NCI-H2107 (cell line): Measurements from ENCODE around the gene HSF5.

Source experiments
- DNase-seq: peaks from one replicate; lab custom pipeline; 2025; lab: John Stamatoyannopoulos, UW

The HSF5 gene

DNA sequence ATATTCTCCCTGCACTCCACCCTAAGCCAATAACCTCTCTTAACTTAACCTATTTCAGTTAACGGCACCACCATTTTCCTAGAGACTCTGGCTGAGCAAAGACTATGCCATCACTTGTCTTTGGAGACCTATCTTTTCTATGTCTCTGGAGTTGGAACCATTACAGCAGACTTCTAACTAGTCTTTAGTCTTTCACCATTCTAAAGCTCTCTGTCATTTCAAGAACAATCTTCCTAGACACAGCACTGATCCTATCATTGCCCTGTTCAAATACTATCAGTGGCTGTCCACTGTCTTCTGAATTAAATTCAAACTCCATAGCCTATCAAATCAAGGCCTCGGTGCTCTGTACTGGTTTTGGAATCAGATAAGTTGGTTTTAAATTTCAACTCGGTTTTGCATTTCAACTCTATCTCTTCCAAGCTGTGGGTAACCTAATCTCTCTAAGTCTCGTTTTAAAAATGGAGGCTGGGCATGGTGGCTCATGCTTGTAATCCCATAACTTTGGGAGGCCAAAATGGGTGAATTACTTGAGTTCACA, 102.8 kb downstream of the HSF5 start:
- no peak for DNase-seq

- no peak for DNase-seq
Measured at GRCh38 chr17:58384897-58385296, 103.3 kb downstream of the HSF5 start.

GRCh38 chr17:58383892-58384462, 104.2 kb downstream of the HSF5 start:
- no peak for DNase-seq

DNA sequence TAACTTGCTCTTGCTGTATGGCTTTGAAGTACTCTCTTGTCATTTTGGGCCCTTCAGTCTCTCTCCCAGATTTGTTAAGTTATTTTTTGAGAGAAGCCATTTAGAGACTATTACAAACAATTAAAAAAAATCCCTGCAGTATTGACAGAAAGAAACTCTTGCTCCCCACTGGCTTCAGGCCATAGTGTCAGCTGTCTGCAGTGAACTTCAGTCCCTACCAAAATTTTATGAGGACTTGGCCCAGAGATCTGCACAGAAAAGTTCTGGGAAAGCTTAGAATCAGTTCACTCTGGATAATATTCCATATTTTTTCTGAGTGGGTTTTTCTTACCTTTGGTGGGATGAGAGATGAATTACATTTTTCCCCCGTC, 105.4 kb downstream of the HSF5 start:
- DNase-seq, result no peak

DNA sequence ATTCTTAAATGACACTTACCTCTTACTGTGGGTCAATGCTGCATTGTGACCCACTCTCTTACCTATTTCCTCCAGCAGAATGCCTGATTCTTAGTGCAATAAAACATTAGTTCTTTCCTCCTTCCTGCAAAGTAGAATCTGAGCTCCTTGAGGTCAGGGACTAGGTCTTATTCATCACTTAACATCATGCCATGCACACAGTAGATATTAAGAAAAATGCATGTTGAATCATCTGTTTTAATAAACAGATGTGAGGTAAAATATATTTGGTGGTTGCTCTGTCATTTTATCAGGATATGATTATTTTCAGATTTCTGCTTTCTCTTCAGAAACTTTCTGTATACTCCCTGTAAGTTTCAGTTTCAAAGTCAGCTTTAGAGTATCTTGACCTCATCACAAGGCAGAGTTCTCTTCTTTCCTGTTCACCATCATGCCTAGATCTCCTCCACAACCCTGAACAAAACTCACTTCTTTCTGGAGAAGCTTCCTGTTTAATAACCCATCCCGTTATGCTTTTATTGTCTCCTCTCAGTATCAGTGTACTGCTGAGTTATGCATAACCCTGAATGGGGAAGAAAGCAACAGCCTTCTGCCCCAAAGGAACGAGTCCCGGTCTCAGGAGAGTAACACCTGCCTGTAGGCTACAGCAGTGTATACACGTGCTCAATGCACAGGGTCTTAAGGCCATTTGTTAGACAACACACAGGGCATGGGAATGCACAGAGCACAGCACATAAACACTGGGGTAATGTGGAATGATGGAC, 105.9 kb downstream of the HSF5 start:
- no peak for DNase-seq

- no peak for DNase-seq
Measured at GRCh38 chr17:58381124-58382035, 106.8 kb downstream of the HSF5 start.

DNA sequence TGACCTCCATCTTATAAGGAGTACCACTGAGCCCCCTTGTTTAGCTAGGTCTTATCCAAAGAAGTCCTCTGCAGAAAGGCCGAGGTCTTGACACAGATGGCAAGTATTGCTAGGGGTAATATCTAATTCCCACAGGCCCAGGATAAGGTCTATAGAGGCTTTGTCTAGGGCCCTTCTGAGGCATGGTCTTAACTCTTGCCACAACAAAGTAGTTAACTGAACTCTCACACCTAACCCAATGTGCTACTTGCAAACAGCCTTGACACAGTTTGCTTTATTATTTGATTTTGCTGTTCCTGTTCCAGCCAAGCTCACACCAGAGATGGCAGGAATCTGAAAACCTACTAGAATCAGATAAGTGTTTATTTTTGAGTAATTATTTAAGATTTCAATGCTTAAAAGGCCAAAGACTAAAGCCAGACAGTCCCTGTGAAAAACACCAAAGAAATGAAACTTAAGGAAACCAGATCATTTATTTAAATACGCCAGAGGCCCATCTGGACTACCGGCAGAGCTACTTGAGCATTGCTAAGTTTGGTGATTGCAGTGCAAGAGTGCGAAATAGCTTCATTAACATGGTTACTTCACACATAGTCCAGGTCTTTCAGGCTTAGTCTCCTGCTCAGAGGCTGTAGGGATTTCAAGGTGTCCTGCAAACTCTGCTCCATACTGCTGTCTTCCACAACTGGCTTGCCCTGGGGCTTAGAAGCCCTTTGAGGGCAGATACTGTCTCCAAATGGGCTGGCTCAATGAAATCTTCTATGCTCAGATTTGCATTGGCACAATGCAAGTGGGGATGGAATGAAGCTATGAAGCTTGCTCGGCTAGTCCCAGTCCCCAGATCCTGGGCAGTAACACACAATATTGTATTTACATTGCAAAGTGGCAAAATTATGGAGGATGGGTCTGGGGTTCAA, 107.7 kb downstream of the HSF5 start:
- no peak for DNase-seq

GRCh38 chr17:58379511-58379824, 108.7 kb downstream of the HSF5 start:
- no peak for DNase-seq

GRCh38 chr17:58378733-58379510, 109.3 kb downstream of the HSF5 start:
- DNase-seq, result no peak

DNA sequence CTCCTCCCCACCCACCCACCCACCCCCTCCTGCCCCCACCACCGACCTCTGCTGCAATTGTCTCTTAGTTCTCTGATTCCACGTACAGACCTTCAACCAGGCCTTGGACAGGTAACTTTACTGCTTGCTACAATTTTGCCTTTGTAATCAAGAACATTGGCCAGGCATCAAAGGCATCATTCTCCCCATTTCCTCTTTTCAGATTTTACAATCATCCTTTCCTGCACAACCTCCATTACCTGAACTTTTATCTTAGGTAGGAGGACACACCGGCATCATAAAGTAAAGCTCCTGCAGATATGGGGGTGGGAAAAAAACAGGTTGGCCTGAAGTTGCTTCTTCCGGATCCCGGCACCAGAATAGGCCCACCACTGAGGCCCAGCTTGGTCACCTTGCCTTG, 110.5 kb downstream of the HSF5 start:
- no peak for DNase-seq

GRCh38 chr17:58377093-58377601, 111.1 kb downstream of the HSF5 start:
- no peak for DNase-seq

- DNase-seq, result no peak
Measured at GRCh38 chr17:58376472-58377000, 111.7 kb downstream of the HSF5 start.

- no peak for DNase-seq
Measured at GRCh38 chr17:58375811-58376210, 112.4 kb downstream of the HSF5 start.

DNA sequence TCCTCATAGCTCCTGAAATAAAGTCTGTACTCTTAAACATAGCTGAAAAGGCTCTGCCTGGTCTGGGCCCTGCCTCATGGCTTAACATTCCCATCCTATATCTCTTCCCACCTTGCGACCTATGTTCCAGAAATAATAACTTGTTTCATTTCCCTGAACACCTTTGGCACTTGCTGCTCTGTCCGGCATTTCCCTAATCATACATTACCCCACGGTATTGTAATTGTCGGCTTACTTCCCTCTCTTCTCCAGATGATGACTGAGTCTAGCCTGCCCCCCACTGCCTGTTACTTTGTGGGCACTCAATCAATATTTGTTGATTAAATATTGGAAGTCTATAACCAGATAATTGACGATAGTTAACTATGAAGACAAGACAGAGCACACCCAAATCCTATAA, 113.0 kb downstream of the HSF5 start:
- no peak for DNase-seq

DNA sequence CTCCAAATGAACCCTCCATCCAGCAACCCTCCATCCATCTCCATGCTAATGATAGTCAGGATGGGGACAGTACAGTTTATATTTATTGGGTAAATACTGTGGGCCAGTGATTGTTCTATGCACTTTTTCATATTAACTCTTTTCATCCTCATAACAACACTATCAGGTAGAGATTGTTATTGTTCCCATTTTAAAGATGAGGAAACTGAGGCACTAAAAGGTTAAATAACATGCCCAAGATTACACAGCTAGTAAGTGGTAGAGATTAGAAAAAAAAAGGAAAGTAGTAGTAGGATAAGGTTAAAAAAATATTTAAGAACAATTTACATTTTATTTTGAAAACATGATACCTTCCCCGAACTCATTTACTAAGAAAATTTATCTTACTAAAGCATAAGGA, 114.3 kb downstream of the HSF5 start:
- DNase-seq, result no peak

GRCh38 chr17:58373003-58373402, 115.2 kb downstream of the HSF5 start:
- no peak for DNase-seq

GRCh38 chr17:58371300-58371950, 116.8 kb downstream of the HSF5 start:
- no peak for DNase-seq

DNA sequence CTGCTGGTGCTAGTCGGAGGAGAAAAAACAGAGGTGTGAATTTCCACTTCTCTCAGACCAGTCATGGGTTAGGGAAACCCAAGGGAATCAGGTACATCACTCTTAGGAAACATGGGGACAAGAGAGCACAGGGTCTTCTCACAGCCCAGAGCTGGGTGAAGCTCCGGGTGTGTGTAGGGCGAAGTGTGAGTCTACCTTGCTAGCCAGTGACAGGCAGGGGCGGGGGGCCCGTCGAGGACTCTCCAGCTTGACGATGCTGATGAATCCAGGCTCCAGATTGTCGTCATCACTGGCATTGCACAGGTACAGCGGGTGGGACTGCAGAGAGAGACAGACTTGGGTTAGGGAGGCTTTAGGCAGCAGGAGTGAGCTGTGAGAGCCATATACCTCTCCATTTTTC, 117.5 kb downstream of the HSF5 start:
- no peak for DNase-seq

DNA sequence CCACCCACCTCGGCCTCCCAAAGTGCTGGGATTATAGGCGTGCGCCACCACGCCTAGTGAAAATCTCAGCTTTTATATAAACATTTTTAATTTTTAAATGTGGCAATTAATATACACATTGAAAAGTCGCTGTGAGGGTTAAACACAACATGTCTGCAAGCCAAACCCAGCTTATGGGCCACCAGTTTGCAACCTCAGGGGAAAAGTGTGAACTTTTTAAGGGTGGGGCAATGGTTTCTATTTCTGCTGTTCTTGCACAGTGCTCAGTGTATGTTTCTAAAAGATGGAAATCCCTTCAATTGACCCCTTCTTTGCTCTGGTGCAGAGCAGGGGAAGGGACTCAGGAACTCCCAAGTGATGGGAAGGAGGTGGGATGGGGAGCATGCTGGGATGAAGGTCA, 117.9 kb downstream of the HSF5 start:
- DNase-seq, result no peak
